ENCODE measurements around the gene MMRN2. TPM values are rescaled to one million over a fixed set of nuclear protein-coding genes. Genes with fewer than 3 reads are reported as not detected.

Gene MMRN2
- total RNA-seq, 1 experiment from 2014 or later, result 2.4 TPM

DNA sequence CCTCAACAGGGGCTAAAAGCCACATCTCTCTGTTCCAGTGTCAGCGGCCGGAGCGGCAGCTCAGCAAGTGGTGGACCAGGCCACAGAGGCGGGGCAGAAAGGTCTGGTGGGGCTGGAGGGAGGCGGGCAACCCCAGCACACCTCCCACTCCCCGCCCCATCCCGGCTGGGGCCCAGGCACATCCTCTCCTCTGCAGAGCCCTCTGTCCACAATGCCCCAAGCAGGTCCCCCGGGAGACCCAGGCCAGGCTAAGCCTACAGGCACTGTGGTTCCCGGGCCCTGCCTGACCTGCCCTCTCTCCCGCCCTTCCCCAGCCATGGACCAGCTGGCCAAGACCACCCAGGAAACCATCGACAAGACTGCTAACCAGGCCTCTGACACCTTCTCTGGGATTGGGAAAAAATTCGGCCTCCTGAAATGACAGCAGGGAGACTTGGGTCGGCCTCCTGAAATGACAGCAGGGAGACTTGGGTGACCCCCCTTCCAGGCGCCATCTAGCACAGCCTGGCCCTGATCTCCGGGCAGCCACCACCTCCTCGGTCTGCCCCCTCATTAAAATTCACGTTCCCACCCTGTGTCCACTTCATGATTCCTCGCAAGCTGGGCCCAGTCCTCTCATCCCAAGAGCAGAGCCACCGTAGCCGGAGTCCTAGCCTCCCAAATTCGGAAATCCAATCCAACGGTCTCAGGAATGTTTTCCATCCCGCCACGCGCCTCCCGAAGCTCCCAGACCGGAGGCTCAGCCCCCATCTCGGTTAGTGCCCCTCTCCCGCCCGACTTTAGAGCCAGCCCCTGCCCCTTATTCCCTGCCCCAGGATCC is 13.0 kb upstream of the MMRN2 start (continued):
- TF ChIP-seq, protein P1, sequence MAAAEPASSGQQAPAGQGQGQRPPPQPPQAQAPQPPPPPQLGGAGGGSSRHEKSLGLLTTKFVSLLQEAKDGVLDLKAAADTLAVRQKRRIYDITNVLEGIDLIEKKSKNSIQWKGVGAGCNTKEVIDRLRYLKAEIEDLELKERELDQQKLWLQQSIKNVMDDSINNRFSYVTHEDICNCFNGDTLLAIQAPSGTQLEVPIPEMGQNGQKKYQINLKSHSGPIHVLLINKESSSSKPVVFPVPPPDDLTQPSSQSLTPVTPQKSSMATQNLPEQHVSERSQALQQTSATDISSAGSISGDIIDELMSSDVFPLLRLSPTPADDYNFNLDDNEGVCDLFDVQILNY (CRISPR knock-in tag; IDR thresholded peaks at IDR 0.05), result no peak
- TF ChIP-seq, protein P2, sequence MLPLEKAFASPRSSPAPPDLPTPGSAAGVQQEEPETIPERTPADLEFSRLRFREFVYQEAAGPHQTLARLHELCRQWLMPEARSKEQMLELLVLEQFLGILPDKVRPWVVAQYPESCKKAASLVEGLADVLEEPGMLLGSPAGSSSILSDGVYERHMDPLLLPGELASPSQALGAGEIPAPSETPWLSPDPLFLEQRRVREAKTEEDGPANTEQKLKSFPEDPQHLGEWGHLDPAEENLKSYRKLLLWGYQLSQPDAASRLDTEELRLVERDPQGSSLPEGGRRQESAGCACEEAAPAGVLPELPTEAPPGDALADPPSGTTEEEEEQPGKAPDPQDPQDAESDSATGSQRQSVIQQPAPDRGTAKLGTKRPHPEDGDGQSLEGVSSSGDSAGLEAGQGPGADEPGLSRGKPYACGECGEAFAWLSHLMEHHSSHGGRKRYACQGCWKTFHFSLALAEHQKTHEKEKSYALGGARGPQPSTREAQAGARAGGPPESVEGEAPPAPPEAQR (CRISPR knock-in tag; IDR thresholded peaks at IDR 0.05), result no peak
- no peak for TF ChIP-seq NR2C2 (CRISPR knock-in tag; IDR thresholded peaks at IDR 0.05)
- no peak for TF ChIP-seq NFYB (CRISPR knock-in tag; conservative IDR thresholded peaks at IDR 0.05; ENCODE audit: low read depth)
- TF ChIP-seq, protein P3, sequence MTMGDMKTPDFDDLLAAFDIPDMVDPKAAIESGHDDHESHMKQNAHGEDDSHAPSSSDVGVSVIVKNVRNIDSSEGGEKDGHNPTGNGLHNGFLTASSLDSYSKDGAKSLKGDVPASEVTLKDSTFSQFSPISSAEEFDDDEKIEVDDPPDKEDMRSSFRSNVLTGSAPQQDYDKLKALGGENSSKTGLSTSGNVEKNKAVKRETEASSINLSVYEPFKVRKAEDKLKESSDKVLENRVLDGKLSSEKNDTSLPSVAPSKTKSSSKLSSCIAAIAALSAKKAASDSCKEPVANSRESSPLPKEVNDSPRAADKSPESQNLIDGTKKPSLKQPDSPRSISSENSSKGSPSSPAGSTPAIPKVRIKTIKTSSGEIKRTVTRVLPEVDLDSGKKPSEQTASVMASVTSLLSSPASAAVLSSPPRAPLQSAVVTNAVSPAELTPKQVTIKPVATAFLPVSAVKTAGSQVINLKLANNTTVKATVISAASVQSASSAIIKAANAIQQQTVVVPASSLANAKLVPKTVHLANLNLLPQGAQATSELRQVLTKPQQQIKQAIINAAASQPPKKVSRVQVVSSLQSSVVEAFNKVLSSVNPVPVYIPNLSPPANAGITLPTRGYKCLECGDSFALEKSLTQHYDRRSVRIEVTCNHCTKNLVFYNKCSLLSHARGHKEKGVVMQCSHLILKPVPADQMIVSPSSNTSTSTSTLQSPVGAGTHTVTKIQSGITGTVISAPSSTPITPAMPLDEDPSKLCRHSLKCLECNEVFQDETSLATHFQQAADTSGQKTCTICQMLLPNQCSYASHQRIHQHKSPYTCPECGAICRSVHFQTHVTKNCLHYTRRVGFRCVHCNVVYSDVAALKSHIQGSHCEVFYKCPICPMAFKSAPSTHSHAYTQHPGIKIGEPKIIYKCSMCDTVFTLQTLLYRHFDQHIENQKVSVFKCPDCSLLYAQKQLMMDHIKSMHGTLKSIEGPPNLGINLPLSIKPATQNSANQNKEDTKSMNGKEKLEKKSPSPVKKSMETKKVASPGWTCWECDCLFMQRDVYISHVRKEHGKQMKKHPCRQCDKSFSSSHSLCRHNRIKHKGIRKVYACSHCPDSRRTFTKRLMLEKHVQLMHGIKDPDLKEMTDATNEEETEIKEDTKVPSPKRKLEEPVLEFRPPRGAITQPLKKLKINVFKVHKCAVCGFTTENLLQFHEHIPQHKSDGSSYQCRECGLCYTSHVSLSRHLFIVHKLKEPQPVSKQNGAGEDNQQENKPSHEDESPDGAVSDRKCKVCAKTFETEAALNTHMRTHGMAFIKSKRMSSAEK (CRISPR knock-in tag; IDR thresholded peaks at IDR 0.05; ENCODE audit: borderline replicate concordance), result no peak
- no peak for TF ChIP-seq GTF2I (CRISPR knock-in tag; conservative IDR thresholded peaks at IDR 0.05)

DNA sequence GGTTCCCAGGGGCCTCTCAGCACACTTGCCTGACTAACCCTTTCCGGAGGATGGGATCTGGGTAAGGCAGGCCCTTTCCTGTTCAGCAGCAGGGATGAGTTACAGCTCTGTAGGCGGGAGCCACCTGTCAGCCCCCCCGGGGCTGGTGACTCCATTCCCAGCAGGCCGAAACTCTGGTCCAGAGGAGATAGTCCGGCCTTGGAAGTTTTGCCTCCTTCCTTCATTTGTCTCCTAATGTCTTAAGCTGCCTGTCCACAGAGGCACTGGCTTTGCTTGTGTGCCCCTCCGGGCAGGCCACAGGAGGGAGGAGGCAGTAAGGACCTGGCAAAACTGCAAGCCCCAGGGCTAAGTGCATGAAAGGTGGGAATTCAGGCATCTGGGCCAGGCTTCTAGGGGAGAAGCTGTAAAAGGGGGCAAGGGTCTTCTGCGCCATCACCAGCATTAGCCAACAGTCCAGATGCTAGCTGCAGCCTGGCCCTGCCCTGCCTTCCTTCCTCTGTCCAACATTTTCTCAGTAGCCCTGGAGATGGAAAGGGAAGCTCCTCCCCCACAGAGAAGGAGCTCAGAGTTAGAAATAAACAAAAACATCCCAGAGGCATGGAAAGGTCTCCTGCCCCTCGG is 12.1 kb upstream of the MMRN2 start:
- Mint-ChIP-seq H3K36me3 (no peaks in the 10 kb centered on the region), H3K4me3 (no peak overlapping the region), H3K27me3 (ENCODE audit: low read depth) (peaks cover 62% of the 10 kb centered on the region), H3K9me3 (no peaks in the 10 kb centered on the region), H3K4me1 (peaks cover 58% of the 10 kb centered on the region), H3K27ac (no peak overlapping the region)
- DNase-seq (ENCODE audit: low spot score) (peak; percentile 10), ATAC-seq (no peak)
- ChIA-PET POLR2A (interaction anchor here (1.0 to 1.6 kb wide), 4 partner anchors 9 to 123 kb away, joined by 3 to 5 read pairs (median 4); no protein-coding TSS in a partner anchor), CTCF (interaction anchor here (1.2 to 13.7 kb wide), 6 partner anchors 9 to 285 kb away, joined by 3 to 462 read pairs (median 19); partner anchors contain the start of genes MMRN2 and SNCG)
- no peak for TF ChIP-seq NR2C2 (CRISPR knock-in tag; IDR thresholded peaks at IDR 0.05)
- no peak for TF ChIP-seq SOX15 (CRISPR knock-in tag; IDR thresholded peaks at IDR 0.05)

DNA sequence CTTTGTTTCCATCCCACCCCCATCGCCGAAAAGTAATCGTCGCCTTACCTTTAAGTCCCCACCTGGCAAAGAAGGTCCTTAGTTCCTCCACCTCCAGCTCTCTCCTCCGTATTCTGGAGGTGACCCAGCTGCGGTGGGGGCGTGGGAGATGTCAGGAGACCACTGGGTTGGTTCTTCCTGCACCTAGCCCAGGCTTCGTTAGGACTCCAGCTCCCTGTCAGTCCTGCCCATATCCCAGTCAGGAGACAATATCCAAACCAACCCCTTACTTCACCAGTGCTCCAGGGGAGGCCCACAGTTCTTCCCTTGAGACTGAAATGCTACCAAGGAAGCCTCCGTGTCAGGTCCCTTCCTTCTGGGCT is 11.6 kb upstream of the MMRN2 start:
- Mint-ChIP-seq H3K4me3 (peak overlapping the region; percentile 12; the same call in 1 of the 2 replicates), H3K27me3 (ENCODE audit: low read depth) (peaks cover 58% of the 10 kb centered on the region), H3K4me1 (peaks cover 54% of the 10 kb centered on the region), H3K27ac (no peak overlapping the region), H3K9me3 (no peaks in the 10 kb centered on the region), H3K36me3 (no peaks in the 10 kb centered on the region)
- POLR2A ChIA-PET, result interaction anchor here (1.5 kb wide), 1 partner anchor 15 kb away, joined by 5 read pairs; no protein-coding TSS in a partner anchor
- CTCF ChIA-PET, result interaction anchor here (1.2 to 13.7 kb wide), 6 partner anchors 9 to 285 kb away, joined by 3 to 462 read pairs (median 19); partner anchors contain the start of genes MMRN2 and SNCG
- DNase-seq (ENCODE audit: low spot score) (no peak), ATAC-seq (no peak)
- TF ChIP-seq JAZF1 (CRISPR knock-in tag; IDR thresholded peaks at IDR 0.05), result no peak
- TF ChIP-seq, protein P4, sequence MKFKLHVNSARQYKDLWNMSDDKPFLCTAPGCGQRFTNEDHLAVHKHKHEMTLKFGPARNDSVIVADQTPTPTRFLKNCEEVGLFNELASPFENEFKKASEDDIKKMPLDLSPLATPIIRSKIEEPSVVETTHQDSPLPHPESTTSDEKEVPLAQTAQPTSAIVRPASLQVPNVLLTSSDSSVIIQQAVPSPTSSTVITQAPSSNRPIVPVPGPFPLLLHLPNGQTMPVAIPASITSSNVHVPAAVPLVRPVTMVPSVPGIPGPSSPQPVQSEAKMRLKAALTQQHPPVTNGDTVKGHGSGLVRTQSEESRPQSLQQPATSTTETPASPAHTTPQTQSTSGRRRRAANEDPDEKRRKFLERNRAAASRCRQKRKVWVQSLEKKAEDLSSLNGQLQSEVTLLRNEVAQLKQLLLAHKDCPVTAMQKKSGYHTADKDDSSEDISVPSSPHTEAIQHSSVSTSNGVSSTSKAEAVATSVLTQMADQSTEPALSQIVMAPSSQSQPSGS (CRISPR knock-in tag; IDR thresholded peaks at IDR 0.05; ENCODE audit: borderline replicate concordance, low read depth), result no peak
- TF ChIP-seq NFE2L1 (CRISPR knock-in tag; IDR thresholded peaks at IDR 0.05), result no peak
- TF ChIP-seq, protein P5, sequence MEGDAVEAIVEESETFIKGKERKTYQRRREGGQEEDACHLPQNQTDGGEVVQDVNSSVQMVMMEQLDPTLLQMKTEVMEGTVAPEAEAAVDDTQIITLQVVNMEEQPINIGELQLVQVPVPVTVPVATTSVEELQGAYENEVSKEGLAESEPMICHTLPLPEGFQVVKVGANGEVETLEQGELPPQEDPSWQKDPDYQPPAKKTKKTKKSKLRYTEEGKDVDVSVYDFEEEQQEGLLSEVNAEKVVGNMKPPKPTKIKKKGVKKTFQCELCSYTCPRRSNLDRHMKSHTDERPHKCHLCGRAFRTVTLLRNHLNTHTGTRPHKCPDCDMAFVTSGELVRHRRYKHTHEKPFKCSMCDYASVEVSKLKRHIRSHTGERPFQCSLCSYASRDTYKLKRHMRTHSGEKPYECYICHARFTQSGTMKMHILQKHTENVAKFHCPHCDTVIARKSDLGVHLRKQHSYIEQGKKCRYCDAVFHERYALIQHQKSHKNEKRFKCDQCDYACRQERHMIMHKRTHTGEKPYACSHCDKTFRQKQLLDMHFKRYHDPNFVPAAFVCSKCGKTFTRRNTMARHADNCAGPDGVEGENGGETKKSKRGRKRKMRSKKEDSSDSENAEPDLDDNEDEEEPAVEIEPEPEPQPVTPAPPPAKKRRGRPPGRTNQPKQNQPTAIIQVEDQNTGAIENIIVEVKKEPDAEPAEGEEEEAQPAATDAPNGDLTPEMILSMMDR (IDR thresholded peaks at IDR 0.05), result no peak
- no peak for TF ChIP-seq CBFB (CRISPR knock-in tag; IDR thresholded peaks at IDR 0.05; ENCODE audit: low read depth)
- TF ChIP-seq ELF4 (CRISPR knock-in tag; IDR thresholded peaks at IDR 0.05; ENCODE audit: low read depth), result no peak
- no peak for TF ChIP-seq MYBL2 (CRISPR knock-in tag; IDR thresholded peaks at IDR 0.05)
- TF ChIP-seq, protein P6, sequence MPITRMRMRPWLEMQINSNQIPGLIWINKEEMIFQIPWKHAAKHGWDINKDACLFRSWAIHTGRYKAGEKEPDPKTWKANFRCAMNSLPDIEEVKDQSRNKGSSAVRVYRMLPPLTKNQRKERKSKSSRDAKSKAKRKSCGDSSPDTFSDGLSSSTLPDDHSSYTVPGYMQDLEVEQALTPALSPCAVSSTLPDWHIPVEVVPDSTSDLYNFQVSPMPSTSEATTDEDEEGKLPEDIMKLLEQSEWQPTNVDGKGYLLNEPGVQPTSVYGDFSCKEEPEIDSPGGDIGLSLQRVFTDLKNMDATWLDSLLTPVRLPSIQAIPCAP (CRISPR knock-in tag; IDR thresholded peaks at IDR 0.05), result no peak
- TF ChIP-seq ZNF219 (CRISPR knock-in tag; IDR thresholded peaks at IDR 0.05; ENCODE audit: borderline replicate concordance), result no peak
- TF ChIP-seq FOXJ3 (CRISPR knock-in tag; IDR thresholded peaks at IDR 0.05; ENCODE audit: borderline replicate concordance), result no peak
- TF ChIP-seq EMX1 (CRISPR knock-in tag; IDR thresholded peaks at IDR 0.05), result no peak
